PC-3 (cell line): ENCODE results near the gene PSMG2. TPM values are rescaled to one million over a fixed set of nuclear protein-coding genes. Genes with fewer than 3 reads are reported as not detected.
A peak's percentile ranks its signal among the peaks of the same experiment; 100 is the strongest.

Source experiments
- ATAC-seq: fragments of 200-7000 bp; cut with Tn5 transposase; 2 replicates; pipeline ENCODE4 v1.9.1; 2020; ENCODE audit warnings: mild to moderate bottlenecking, moderate library complexity
- BruUV-seq: library from RNA; stranded (reverse); fragments of 400-500 nt; replicated peaks from 2 replicates; lab custom pipeline; 2021; lab: Mats Ljungman, UMichigan
- CTCF ChIA-PET: fragments of 300-600 bp; sonication (Branson Sonifier 250); formaldehyde crosslinking; loops from one replicate; lab custom pipeline; 2022; ENCODE audit warnings: antibody characterized with exemption; lab: Charles Lee
- POLR2A ChIA-PET: fragments of 300-600 bp; sonication (Branson Sonifier 250); formaldehyde crosslinking; loops from one replicate; lab custom pipeline; 2022; ENCODE audit warnings: antibody characterized with exemption; ENCODE audit not compliant: unreplicated experiment; lab: Charles Lee
- DNase-seq: peaks from one replicate; pipeline ENCODE4 v3.0.0-alpha.2; 2015
- H2AFZ ChIP-seq: fragments of 300-600 bp; sonication (generic); 2 replicates; pipeline ENCODE4 v1.6.0; 2016; ENCODE audit warnings: antibody characterized with exemption, low read length
- H3F3A ChIP-seq: fragments of 300-600 bp; sonication (generic); one replicate; pipeline ENCODE4 v1.6.0; 2017; ENCODE audit warnings: antibody characterized with exemption, low read length, control low read depth, mild to moderate bottlenecking; ENCODE audit not compliant: unreplicated experiment
- H3K27ac ChIP-seq: fragments of 300-600 bp; sonication (generic); 2 replicates; pipeline ENCODE4 v1.5.1; 2016; ENCODE audit warnings: mild to moderate bottlenecking, low read length
- H3K27me3 ChIP-seq: fragments of 300-600 bp; sonication (generic); 2 replicates; pipeline ENCODE4 v1.6.1; 2016; ENCODE audit warnings: low read length, mixed read lengths
- H3K36me3 ChIP-seq: fragments of 300-600 bp; sonication (generic); 2 replicates; pipeline ENCODE4 v1.6.1; 2016; ENCODE audit warnings: low read depth, mixed run types, low read length, mixed read lengths
- H3K4me1 ChIP-seq: fragments of 300-600 bp; sonication (generic); 2 replicates; pipeline ENCODE4 v1.5.1; 2016; ENCODE audit warnings: low read length; ENCODE audit not compliant: insufficient read depth
- H3K4me2 ChIP-seq: fragments of 300-600 bp; sonication (generic); 2 replicates; pipeline ENCODE4 v1.6.0; 2016; ENCODE audit warnings: low read length
- H3K4me3 ChIP-seq: fragments of 300-600 bp; sonication (generic); 2 replicates; pipeline ENCODE4 v1.5.1; 2016; ENCODE audit warnings: mild to moderate bottlenecking, low read length, mixed read lengths
- H3K79me2 ChIP-seq: fragments of 300-600 bp; sonication (generic); 2 replicates; pipeline ENCODE4 v1.6.1; 2017; ENCODE audit warnings: low read length, mixed read lengths
- H3K9ac ChIP-seq: fragments of 300-600 bp; sonication (generic); 2 replicates; pipeline ENCODE4 v1.6.0; 2016; ENCODE audit warnings: mild to moderate bottlenecking, low read length
- H3K9me2 ChIP-seq: fragments of 300-600 bp; sonication (generic); replicated peaks from 2 replicates; pipeline ENCODE4 v1.6.1; 2016; ENCODE audit warnings: mixed run types, low read length, mixed read lengths
- H3K9me3 ChIP-seq: fragments of 300-600 bp; sonication (generic); 2 replicates; pipeline ENCODE4 v1.6.1; 2016; ENCODE audit warnings: low read length, mixed read lengths
- H4K20me1 ChIP-seq: fragments of 300-600 bp; sonication (generic); 2 replicates; pipeline ENCODE4 v1.6.1; 2016; ENCODE audit warnings: low read length, mixed read lengths
- EZH2 ChIP-seq: fragments of 300-600 bp; sonication (generic); IDR thresholded peaks from one replicate; pipeline ENCODE4 v1.6.1; 2017; ENCODE audit warnings: antibody characterized with exemption, mild to moderate bottlenecking, low read length; ENCODE audit not compliant: unreplicated experiment
- EZH2phosphoT487 ChIP-seq: fragments of 300-600 bp; sonication (generic); IDR thresholded peaks from 2 replicates; pipeline ENCODE4 v1.6.1; 2018; ENCODE audit warnings: mild to moderate bottlenecking, antibody characterized with exemption, low read length, borderline replicate concordance
- intact Hi-C: fragments of 100-400 bp; cut with micrococcal nuclease; formaldehyde crosslinking; loops from 2 replicates; pipeline ENCODE4 v1.9.0; 2023
- total RNA-seq: library from RNA; depleted of rRNA; stranded (reverse); fragments of >200 nt; gene quantifications from 2 replicates; pipeline ENCODE4 v1.2.3, GENCODE V29; 2014
- TF ChIP-seq, protein P1 (sequence below): fragments of 300-600 bp; sonication (generic); conservative IDR thresholded peaks from 2 replicates; pipeline ENCODE4 v1.5.1; 2017; ENCODE audit warnings: antibody characterized with exemption, low read depth, mild to moderate bottlenecking, low read length

The PSMG2 gene
- total RNA-seq, 1 experiment from 2014 or later, result 93.6 TPM

DNA sequence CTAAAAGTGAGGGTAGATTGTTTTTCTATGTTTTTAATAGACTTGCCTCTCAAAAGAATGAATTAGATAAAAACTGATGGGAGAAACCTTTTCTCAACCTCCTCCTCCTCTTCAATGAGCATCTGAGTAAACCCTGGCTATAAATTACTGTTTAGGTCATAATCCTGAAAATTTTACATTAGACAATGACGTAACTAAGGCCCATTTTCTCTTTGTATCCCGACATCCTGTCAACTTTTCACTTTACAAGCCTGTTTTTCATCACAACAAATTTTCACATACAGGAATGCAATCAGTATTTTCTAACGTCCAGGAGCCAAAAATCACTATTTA lies 46.3 kb upstream of the PSMG2 start:
- no peaks in the 10 kb centered on the region for H3K27me3 ChIP-seq
- ATAC-seq, result no peak
- no peaks in the 10 kb centered on the region for H3K9me2 ChIP-seq
- no peaks in the 10 kb centered on the region for H3K36me3 ChIP-seq
- peak overlapping the region; percentile 78 for H3K4me3 ChIP-seq
- peak overlapping the region; percentile 73 for H3K9ac ChIP-seq
- intact Hi-C loops, result loop anchor here (2.0 to 5.0 kb wide), 2 partner anchors 14 to 179 kb away; no protein-coding TSS in a partner anchor
- DNase-seq, result no peak
- BruUV-seq, result TSS peak; percentile 66
- no peaks in the 10 kb centered on the region for H3F3A ChIP-seq
- peak overlapping the region; percentile 81 for H3K4me2 ChIP-seq
- H4K20me1 ChIP-seq, result peaks cover 27% of the 10 kb centered on the region
- H2AFZ ChIP-seq, result peak overlapping the region; percentile 53
- peaks cover 68% of the 10 kb centered on the region for H3K79me2 ChIP-seq
- ChIA-PET POLR2A (no interaction called here), CTCF (no interaction called here)
- TF ChIP-seq, protein P1, sequence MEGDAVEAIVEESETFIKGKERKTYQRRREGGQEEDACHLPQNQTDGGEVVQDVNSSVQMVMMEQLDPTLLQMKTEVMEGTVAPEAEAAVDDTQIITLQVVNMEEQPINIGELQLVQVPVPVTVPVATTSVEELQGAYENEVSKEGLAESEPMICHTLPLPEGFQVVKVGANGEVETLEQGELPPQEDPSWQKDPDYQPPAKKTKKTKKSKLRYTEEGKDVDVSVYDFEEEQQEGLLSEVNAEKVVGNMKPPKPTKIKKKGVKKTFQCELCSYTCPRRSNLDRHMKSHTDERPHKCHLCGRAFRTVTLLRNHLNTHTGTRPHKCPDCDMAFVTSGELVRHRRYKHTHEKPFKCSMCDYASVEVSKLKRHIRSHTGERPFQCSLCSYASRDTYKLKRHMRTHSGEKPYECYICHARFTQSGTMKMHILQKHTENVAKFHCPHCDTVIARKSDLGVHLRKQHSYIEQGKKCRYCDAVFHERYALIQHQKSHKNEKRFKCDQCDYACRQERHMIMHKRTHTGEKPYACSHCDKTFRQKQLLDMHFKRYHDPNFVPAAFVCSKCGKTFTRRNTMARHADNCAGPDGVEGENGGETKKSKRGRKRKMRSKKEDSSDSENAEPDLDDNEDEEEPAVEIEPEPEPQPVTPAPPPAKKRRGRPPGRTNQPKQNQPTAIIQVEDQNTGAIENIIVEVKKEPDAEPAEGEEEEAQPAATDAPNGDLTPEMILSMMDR, result no peak
- TF ChIP-seq EZH2phosphoT487, result no peak
- no peak for TF ChIP-seq EZH2
- H3K27ac ChIP-seq, result peak overlapping the region; percentile 6
- H3K9me3 ChIP-seq, result no peaks in the 10 kb centered on the region
- H3K4me1 ChIP-seq, result peaks cover 48% of the 10 kb centered on the region

DNA sequence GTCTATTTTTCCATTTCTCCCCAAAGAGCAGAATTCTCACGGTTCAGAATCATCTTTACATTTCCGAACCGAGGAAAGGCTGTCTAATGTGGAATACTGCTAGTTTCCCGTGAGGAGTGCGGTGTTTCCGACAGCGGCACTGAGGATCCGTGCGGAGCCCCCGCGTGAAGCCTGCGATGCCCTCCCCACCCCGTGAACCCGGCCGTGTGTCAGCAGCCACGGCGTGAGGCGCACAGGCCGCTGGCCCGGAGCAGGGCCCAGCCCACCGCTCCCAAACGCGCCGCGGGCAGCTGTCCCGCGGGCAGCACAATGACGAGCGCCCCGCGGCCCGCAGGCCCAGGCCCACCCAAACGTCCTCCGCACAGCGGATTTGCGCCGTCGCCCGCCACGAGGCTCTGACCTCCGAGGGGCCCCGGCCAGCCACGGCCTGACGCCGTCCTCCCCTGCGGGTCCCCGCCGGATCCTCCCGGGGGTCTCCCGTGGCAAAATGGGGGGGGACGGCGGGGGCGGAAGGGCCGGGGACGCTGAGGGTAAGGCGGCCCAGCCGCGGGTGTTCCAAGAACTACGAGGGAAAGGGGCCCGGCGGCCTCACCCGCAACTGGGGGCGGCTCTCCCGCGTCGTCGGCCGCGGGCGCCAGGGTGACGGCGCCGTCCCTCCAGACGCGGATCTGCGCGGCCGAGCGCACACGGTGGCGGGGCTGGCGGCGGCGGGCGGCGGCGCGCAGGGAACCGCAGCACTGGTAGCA lies 45.7 kb upstream of the PSMG2 start:
- Histone ChIP-seq H3K9me2 (no peaks in the 10 kb centered on the region), H3K4me1 (peaks cover 48% of the 10 kb centered on the region), H3K36me3 (no peaks in the 10 kb centered on the region), H3K4me2 (peak overlapping the region; percentile 81), H3K4me3 (peak overlapping the region; percentile 78), H2AFZ (peak overlapping the region; percentile 53), H4K20me1 (peaks cover 25% of the 10 kb centered on the region), H3K27ac (peak overlapping the region; percentile 6), H3K9ac (peak overlapping the region; percentile 73), H3K9me3 (no peaks in the 10 kb centered on the region), H3K79me2 (peaks cover 63% of the 10 kb centered on the region), H3K27me3 (no peaks in the 10 kb centered on the region), H3F3A (no peaks in the 10 kb centered on the region)
- ChIA-PET POLR2A (interaction anchor here (0.6 kb wide), 1 partner anchor 50 kb away, joined by 4 read pairs; no protein-coding TSS in a partner anchor), CTCF (interaction anchor here (0.7 kb wide), 1 partner anchor 46 kb away, joined by 3 read pairs; no protein-coding TSS in a partner anchor)
- BruUV-seq, result no TSS peak
- ATAC-seq (peak; percentile 27), DNase-seq (peak; percentile 27)
- no peak for TF ChIP-seq EZH2phosphoT487
- TF ChIP-seq, protein P1, result no peak
- TF ChIP-seq EZH2, result no peak
- intact Hi-C loops, result loop anchor here (2.0 to 5.0 kb wide), 2 partner anchors 14 to 180 kb away; no protein-coding TSS in a partner anchor
